Lower leg skin (tissue), 4 donors: ENCODE measurements around the gene CAVIN4. TPM values are rescaled to one million over a fixed set of nuclear protein-coding genes. Genes with fewer than 3 reads are reported as not detected.

Experiments used
- DNase-seq, 2 donors: peaks; one replicate each; pipeline ENCODE4 v3.0.0-alpha.2; 2019; ENCODE audit warnings: low spot score in 2 of 2
- H3K4me3 ChIP-seq: fragments of 200-600 bp; sonication (generic); 2 replicates; pipeline ENCODE4 v1.5.1; 2017; ENCODE audit warnings: mild to moderate bottlenecking, low read depth; ENCODE audit not compliant: poor library complexity, severe bottlenecking
- POLR2A ChIP-seq, 2 donors: fragments of 450-650 bp; IDR thresholded peaks; one replicate each; pipeline ENCODE4 v1.6.1; 2016 to 2017; ENCODE audit warnings: antibody characterized with exemption in 2 of 2, mild to moderate bottlenecking in 1 of 2, moderate library complexity in 1 of 2
- WGBS, 2 donors: methylation state at CpG; one replicate each; pipeline ENCODE4 v1.1.5; 2018; 5-methylcytosine and 5-hydroxymethylcytosine counted together
- intact Hi-C: fragments of 100-400 bp; cut with DNase I; formaldehyde crosslinking; loops from one replicate; pipeline ENCODE4 v1.15.0; 2023; ENCODE audit warnings: low total_unique reads
- total RNA-seq, 4 donors: library from RNA; depleted of rRNA; stranded (reverse); fragments of >200 nt; gene quantifications; one replicate each; pipeline ENCODE4 v1.1.0, GENCODE V29; 2016
- TF ChIP-seq, protein P1 (sequence below), 3 donors: fragments of 450-650 bp; IDR thresholded peaks; one replicate each; pipeline ENCODE4 v1.5.1; 2016; ENCODE audit warnings: antibody characterized with exemption in 3 of 3, mild to moderate bottlenecking in 3 of 3, moderate library complexity in 2 of 3

CAVIN4 gene
- total RNA-seq, 4 donors from 2014 or later = 0.29 to 0.34 TPM; not detected in 2

- no peak for TF ChIP-seq POLR2A (IDR thresholded peaks at IDR 0.05)
- TF ChIP-seq, protein P1, sequence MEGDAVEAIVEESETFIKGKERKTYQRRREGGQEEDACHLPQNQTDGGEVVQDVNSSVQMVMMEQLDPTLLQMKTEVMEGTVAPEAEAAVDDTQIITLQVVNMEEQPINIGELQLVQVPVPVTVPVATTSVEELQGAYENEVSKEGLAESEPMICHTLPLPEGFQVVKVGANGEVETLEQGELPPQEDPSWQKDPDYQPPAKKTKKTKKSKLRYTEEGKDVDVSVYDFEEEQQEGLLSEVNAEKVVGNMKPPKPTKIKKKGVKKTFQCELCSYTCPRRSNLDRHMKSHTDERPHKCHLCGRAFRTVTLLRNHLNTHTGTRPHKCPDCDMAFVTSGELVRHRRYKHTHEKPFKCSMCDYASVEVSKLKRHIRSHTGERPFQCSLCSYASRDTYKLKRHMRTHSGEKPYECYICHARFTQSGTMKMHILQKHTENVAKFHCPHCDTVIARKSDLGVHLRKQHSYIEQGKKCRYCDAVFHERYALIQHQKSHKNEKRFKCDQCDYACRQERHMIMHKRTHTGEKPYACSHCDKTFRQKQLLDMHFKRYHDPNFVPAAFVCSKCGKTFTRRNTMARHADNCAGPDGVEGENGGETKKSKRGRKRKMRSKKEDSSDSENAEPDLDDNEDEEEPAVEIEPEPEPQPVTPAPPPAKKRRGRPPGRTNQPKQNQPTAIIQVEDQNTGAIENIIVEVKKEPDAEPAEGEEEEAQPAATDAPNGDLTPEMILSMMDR (IDR thresholded peaks at IDR 0.05) = no peak
- intact Hi-C loops = loop anchor here (10.0 kb wide), 1 partner anchor 1014 kb away; no protein-coding TSS in a partner anchor
- no peak overlapping the region for H3K4me3 ChIP-seq
- WGBS, 2 donors = 95 to 96% methylated on average over 6 of the region's 6 CpGs
- no peak for DNase-seq
Measured at GRCh38 chr9:100591139-100591538, 13.3 kb downstream of the CAVIN4 start.

- intact Hi-C loops = loop anchor here (10.0 kb wide), 1 partner anchor 1013 kb away; no protein-coding TSS in a partner anchor
- 86 to 88% methylated on average over 5 of the region's 5 CpGs for WGBS, 2 donors
- DNase-seq = no peak
- H3K4me3 ChIP-seq = no peak overlapping the region
- TF ChIP-seq, protein P1 (IDR thresholded peaks at IDR 0.05) = no peak
- TF ChIP-seq POLR2A (IDR thresholded peaks at IDR 0.05) = no peak
Measured at GRCh38 chr9:100591639-100592412, 13.9 kb downstream of the CAVIN4 start.

DNA sequence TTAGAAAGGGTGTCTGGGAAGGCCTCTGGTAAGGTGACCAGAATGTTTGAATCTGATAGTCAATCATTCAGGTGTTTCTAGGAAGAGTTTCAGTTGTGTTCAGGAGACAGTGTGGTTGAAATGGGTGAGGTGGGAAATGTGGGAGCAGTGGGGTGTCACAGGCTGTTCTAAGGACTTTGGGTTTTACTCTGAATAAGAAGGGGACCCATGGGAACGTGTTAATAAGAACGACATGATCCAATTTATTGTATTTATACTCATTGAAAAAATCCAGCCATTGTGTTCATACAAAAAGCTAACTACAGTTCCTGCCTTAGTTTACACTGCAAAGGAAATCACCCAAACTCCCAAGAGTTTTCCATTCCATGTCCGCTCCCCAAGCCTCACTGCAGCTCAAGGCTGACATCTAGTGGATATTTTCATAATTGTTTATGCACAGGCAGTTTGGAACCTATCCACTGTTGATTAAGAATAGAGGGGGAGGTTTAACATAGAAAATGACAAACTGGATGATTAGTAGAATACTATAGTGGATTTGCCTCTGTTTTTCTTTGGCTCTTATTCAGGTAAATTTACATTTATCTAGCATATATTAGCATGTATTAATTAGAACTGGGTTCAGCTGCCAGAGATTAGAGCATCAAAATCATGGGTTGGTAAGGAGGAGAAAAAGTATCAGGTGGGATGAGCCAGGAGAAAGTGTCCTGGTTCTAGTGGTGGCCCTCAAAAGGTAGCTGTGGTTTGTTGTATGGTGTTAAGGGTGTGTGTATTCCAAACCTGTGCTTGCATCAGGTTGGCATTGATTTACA is 17.7 kb downstream of the CAVIN4 start:
- no peak for DNase-seq

DNA sequence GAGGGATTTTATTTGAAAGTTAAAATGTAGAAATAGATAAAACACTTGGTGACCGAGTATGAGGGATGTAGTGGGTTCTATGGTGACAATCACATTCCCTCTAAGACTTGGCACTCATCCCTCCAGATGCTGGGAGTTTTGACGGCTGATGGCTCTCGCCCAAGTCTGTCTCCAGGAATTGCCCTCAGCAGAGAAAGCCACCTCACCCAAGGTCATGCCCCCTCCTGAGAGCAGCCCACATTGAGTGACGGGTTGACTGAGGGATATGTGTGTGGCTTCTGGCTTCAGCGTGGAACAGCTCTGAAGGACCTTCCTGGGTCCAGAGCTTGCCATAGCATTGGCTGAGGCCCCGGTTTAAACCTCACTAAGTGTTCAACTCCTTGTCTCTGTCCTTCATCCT is 19.4 kb downstream of the CAVIN4 start:
- no peak overlapping the region for H3K4me3 ChIP-seq
- intact Hi-C loops = loop anchor here (10.0 kb wide), 1 partner anchor 1008 kb away; no protein-coding TSS in a partner anchor
- TF ChIP-seq, protein P1 (IDR thresholded peaks at IDR 0.05) = no peak
- no peak for TF ChIP-seq POLR2A (IDR thresholded peaks at IDR 0.05)
- 30 to 35% methylated on average over 6 of the region's 6 CpGs for WGBS, 2 donors
- no peak for DNase-seq

More for the DNA sequence above, 17.7 kb downstream of the CAVIN4 start:
- intact Hi-C loops = loop anchor here (10.0 kb wide), 1 partner anchor 1009 kb away; no protein-coding TSS in a partner anchor
- TF ChIP-seq, protein P1 (IDR thresholded peaks at IDR 0.05) = peak in 1 of 3 donors; percentile 48
- no peak for TF ChIP-seq POLR2A (IDR thresholded peaks at IDR 0.05)
- 20 to 24% methylated on average over 3 of the region's 3 CpGs for WGBS, 2 donors
- H3K4me3 ChIP-seq = no peak overlapping the region

DNA sequence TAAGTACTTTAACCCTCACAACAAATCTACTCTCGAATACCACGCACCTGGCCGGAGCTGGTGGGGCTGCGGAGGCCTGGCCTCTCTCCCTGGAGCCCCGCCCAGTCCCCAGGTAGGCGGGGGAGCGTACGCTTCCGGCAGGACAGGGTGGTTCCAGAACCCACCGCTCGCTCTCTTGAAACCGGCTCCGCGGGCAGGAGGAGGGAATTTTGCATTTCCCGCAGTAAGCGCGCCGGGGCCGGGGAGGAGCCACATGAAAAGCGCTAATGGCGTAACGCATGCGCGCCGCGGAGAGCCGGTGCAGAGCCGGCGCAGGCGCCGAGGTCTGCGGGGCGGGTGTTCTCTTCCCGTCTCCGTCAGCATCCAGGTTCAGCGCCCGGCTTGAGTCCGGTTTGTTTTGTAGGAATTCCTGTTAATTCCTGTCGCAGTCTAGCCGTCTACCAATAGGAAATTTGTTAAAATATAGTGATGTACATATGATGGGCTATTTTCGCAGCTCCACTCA is 20.8 kb downstream of the CAVIN4 start:
- H3K4me3 ChIP-seq = peak overlapping the region; percentile 18
- no peak for TF ChIP-seq POLR2A (IDR thresholded peaks at IDR 0.05)
- TF ChIP-seq, protein P1 (IDR thresholded peaks at IDR 0.05) = no peak
- 2% methylated on average over 39 to 41 of the region's 41 CpGs for WGBS, 2 donors
- peak; percentile 60 to 94 for DNase-seq
- intact Hi-C loops = loop anchor here (10.0 kb wide), 1 partner anchor 1006 kb away; no protein-coding TSS in a partner anchor
